Erythroblast (primary cell): ENCODE data around the gene DSE.

Experiments used
- DNase-seq, 2 experiments: peaks; one replicate each; lab custom pipeline; 2025; lab: John Stamatoyannopoulos, UW
- GATA1 ChIP-seq: IDR thresholded peaks from 2 replicates; pipeline ENCODE4 v1.6.1; 2011; ENCODE audit warnings: low read depth, mild to moderate bottlenecking, control low read depth, low read length, moderate library complexity
- POLR2A ChIP-seq: IDR thresholded peaks from 2 replicates; pipeline ENCODE4 v1.6.1; 2011; ENCODE audit warnings: mild to moderate bottlenecking, low read length

The DSE gene

DNA sequence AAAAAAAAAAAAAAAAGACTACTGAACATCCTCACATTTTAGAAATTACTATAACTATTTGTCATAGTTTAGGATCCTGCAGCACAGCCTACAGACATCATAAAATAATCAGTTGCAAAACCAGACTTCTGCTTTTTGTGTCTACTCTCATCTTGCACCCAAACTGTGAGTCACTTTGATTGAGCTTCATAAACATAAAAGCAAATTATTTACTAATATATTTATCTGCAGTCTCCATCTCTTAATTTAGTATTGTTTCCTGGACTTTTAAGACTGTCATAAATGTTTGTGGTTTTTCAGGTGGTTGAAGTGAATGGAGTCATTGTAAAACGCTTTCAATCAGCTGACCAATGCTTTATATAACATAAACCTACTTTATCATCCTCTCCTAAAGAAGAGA lies 75.7 kb downstream of the DSE start:
- TF ChIP-seq POLR2A (no peak), GATA1 (no peak)
- no peak for DNase-seq

DNA sequence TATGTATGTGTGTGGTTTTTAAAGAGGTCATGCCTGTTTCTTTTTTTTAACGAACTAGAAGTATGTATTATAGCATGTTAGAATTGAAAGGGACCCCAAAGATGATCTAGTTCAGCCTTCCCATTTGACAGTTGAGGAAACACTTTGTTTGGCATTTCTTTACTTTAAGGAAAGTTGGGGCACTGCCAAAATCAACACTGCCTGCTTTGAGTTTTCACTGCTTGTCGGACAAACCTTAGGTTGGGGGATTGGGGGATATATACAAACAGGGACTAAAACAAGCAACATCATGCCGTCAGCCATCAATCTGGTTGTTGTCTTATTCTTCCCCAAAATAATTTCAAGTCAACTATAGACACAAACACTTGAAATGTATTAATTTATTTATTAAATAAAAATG lies 76.3 kb downstream of the DSE start:
- TF ChIP-seq POLR2A (no peak), GATA1 (no peak)
- DNase-seq: no peak

DNA sequence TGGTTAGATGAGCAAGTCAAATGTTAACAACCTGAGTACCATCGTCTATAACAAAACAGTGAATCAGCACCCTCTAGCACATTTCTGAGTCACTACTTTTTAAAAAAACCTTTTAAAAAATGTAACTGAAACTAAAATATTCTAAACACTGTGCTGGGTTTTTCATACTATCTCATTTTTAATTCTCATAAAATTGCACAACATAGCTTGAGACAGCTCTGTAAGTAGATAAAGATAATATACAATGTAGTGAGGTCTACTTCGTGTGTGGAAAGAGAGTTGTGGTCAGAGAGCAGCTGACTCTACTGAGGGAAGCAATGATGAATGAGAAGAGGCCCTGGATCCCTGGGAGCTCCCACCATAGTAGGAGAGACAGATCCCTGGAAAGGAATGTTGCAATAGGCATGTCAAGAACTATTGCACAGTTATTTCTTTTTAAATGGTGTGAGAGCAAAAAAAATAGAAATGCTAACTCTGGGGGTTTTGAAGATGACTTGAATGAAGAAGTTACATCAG lies 76.8 kb downstream of the DSE start:
- TF ChIP-seq POLR2A: no peak
- TF ChIP-seq GATA1: no peak
- no peak for DNase-seq

DNA sequence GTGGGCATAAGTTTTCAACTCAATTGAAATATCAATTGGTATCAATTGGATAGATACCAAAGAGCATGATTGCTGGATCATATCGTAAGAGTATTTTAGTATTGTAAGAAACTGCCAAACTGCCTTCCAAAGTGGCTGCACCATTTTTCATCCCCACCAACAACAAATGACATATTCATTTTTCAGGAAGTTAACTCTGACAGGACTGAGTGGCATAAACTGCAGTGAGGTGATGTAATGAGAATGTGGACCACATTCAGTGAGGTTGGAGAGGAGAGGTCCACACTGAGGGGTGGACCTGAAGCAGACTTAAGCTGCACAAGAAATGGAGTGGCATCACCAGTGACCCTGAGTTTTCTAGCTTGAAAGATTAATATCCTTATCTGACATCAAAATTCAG lies 78.8 kb downstream of the DSE start:
- DNase-seq: no peak
- TF ChIP-seq GATA1 (no peak), POLR2A (no peak)

DNA sequence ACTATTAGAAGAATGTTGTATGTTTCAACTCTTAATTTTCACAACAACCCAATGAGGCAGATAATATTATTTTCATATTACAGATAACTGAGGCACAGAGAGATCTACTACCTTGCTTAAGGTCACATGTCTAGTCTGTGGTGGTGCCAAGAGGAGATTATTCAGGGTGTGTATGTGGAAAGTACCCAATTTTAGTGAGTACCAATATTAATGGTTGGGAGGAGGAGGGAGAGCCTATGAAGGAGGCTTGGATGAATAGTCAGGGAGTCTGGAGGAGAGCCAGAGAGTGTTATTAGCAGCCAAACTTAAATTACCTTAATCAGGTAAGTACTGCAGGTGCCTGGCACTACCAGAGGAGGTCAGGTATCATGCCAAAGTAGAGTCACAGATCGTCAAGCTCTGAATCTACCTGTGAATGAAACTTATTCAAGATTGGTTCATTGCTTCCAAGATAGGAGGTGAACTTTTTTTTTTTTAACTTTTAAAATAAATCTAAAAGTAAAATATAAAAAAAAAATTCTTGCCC lies 79.5 kb downstream of the DSE start:
- no peak for TF ChIP-seq GATA1
- TF ChIP-seq POLR2A: no peak
- no peak for DNase-seq

DNA sequence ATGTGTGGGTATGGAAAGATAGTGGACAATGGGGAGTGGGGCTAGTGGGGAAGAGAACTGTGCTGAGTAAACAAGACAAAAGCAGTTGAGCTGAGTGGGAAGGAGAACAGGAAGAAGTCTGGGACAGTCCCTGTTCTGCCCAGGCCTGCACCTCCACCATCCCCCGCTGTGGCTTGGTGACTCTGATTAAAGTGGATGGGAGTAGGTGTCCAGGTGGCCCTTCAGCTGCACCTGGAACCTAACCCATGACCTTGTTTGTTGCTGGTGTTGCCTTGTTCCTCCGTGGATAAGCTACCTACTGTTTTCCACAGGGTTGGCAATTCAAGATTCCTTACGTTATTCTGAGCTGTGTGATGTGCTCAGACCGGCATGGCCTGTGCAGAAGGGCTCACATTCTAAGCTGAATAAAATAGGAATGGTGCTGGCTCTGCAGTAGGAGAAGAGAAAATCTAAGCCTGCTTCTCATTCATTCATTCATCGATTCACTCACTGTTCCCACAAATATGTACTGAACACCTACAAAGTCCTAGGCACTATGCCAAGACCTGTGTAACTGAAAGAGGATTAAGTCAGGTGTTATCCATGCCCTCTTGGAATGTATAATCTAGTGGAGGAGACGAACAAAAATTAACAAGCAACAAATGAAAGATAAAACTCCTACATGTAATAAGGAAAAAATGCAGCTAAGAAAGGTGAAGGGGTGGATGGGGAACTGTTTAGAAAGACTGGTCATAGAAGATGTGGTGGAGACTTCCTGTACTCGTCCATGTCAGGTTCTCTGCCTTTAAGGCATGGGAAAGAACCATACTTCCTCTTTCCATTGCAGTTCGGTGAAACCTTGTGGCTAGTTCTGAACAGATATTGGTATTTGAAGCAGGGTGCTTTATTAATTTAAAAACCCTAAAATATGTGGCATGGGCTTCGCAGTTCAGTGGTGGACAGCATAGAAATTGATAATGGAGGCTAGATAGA lies 80.3 kb downstream of the DSE start:
- TF ChIP-seq POLR2A: no peak
- TF ChIP-seq GATA1: no peak
- DNase-seq: no peak

DNA sequence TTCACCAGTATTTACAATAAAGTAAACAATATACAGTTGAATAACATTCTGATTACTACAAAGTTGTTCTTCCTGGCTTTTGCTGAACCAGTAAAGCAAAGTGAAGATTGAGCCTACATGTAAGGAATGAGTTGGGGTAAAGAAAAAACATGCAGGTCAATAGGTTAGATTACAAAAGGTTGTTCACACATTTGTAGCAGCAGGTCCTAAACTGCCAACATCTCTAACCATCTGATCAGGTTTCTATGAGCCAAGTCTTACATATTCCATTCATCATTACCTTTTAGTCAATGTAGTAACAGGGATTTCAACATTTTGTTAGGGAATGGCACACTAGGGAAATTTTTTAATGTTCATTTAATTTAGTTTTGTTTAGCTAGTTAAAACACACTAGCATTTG lies 81.2 kb downstream of the DSE start:
- TF ChIP-seq POLR2A (no peak), GATA1 (no peak)

DNA sequence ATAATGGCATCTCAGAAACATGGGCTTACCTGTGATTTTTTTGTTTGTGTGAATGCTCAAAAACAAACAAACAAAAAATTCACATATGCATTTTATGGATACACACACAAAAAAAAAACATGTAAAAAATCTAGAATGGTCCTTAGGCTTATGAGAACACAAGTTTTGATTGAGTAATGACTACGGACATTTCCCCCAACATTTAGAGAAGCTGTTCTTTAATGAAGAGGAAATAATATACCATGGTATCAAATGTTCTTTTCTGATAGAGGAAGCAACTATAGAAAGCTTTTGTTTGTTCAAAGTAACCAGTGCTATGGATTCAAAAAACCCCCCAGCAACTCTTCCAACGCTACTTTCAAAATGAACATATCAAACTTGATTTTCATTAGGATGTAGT lies 81.8 kb downstream of the DSE start:
- no peak for DNase-seq
- no peak for TF ChIP-seq GATA1
- TF ChIP-seq POLR2A: no peak

More for the DNA sequence above, 81.2 kb downstream of the DSE start:
- DNase-seq: no peak

DNA sequence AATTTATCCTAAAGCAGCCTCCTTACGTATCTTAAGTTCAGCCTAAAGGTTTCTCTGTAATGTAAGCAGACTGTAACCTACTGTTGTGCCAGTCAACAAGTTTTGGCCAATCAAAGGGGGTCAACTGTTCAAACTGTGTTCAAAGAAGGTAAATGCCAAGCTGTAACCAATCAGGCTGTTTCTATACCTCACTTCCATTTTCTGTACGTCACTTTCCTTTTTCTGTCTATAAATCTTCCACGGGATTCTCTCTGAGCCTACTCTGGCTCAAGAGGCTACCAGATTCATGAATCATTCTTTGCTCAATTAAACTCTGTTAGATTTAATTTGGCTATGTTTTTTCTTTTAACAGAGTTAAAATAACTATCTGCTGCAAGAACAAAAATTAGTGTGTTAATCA lies 85.4 kb downstream of the DSE start:
- TF ChIP-seq GATA1: no peak
- no peak for TF ChIP-seq POLR2A

DNA sequence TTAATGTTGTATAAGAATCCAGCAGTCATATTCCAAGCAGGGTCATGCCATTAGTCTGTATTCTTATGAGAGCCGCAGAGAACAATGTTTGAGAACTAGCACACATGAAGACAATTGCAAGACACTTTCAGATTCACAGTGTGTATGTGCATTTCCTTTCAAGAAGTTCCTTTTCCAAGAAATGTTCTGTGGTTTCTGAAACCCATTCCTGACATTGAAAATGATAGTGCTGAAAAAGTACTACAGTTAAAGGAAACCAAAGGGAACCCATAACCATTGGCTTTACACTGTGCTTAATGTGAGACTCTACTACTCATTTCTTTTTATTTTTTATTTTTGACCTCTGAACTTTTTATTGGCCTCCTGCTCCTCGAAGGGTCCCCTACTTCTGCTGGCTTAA lies 86.2 kb downstream of the DSE start:
- no peak for DNase-seq
- TF ChIP-seq POLR2A (no peak), GATA1 (no peak)

More for the DNA sequence above, 85.4 kb downstream of the DSE start:
- DNase-seq: no peak

DNA sequence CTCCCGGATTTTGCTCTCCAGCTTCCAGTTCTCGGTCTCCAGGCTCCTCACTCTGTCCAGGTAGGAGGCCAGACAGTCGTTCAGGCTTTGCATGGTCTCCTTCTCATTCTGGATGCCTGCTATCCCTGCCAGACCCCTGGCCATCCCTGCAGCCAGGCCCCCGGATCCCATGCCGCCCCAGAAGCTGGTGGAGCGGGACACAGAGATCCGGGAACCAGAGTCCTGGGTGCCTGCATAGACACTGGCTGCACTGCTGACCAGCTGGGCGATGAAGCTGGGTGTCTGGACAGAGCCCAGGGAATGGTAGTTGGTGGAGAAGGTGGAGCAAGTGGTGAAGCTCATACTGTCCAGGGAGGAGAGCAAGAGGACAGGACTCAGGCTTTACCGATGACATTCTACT lies 87.5 kb downstream of the DSE start:
- no peak for DNase-seq
- TF ChIP-seq POLR2A (no peak), GATA1 (no peak)

DNA sequence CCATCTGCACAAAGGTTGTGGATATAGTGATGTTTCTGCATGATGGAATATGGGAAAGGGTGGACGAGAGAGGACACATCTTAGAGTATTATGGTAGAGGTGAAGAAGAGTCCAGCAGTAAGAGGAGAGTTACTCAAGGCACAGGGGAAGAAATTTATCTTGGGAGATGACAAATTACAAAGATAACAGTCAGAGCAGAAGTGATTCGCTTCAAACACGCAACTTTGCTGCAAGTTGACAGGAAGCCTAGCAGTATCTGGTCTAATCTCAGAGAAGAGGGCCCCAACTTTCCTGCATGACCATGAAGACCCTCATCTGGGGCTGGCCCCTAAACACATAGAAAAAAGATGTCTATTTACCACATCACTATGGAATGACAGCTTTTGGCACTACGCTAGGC lies 89.2 kb downstream of the DSE start:
- DNase-seq: no peak
- no peak for TF ChIP-seq POLR2A
- no peak for TF ChIP-seq GATA1

DNA sequence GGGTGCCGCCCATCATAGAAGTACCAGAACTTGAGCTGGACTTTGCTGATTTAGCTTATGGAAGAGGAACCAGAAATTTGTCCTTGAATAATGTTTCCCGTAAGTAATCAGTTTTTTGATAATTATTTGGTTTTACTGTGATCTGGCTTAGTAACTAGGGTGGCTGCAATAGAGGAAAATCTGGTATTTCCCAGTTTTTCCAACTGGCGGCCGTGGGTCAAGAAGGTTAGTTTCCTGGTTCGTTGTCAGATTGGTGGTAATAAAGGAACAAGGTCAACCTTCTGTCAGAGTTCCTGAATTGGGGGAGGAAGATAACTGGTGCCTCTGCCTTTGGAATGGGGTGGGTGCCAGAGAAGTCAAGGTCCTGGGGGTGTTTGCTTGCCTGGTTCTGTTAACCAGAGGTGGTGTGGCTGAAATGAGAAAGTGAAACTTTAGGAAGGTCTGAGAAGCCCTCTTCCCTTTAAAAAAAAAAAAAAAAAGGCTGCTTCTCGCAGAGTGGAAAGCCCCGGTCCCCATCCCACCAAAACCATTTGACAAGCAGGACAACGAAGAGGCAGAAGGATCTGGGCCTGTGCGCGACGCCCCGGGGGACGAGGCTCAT lies 90.7 kb downstream of the DSE start, which contains the start of gene CALHM6:
TSS of gene CALHM6 (plus strand) at position 45 of the 601 bp plus-strand sequence. CDS start at position 600, 555 bp downstream.
- TF ChIP-seq GATA1: no peak
- TF ChIP-seq POLR2A: no peak
- no peak for DNase-seq

DNA sequence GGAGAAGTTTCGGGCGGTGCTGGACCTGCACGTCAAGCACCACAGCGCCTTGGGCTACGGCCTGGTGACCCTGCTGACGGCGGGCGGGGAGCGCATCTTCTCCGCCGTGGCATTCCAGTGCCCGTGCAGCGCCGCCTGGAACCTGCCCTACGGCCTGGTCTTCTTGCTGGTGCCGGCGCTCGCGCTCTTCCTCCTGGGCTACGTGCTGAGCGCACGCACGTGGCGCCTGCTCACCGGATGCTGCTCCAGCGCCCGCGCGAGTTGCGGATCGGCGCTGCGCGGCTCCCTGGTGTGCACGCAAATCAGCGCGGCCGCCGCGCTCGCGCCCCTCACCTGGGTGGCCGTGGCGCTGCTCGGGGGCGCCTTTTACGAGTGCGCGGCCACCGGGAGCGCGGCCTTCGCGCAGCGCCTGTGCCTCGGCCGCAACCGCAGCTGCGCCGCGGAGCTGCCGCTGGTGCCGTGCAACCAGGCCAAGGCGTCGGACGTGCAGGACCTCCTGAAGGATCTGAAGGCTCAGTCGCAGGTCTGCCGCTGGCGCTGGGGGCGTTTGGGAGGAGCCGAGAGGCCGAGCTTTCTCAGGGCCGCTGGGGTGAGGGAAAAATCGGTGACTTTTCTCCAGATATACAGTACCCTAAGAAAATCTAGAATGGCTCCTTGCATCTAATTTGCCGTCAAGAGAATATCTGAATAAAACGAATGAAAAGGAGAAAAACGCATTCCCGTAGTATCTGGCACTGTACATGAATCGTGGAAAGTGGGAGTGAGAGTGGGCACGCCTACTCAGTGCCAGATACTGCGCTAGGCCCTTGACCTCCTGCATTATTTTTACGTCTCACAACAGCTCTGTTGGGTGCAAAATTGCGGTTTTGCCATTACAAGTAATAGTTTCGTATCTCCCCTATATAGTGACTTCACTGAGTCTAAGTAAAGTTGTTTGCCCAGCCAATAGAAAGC lies 91.5 kb downstream of the DSE start:
- no peak for TF ChIP-seq GATA1
- no peak for TF ChIP-seq POLR2A
- peak; percentile 58 to 70 for DNase-seq

DNA sequence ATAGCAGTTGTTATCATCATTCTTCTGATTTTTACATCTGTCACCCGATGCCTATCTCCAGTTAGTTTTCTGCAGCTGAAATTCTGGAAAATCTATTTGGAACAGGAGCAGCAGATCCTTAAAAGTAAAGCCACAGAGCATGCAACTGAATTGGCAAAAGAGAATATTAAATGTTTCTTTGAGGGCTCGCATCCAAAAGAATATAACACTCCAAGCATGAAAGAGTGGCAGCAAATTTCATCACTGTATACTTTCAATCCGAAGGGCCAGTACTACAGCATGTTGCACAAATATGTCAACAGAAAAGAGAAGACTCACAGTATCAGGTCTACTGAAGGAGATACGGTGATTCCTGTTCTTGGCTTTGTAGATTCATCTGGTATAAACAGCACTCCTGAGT lies 92.6 kb downstream of the DSE start:
- no peak for DNase-seq
- no peak for TF ChIP-seq GATA1
- TF ChIP-seq POLR2A: no peak
